Measurements from ENCODE around the gene BAD.

The BAD gene

GRCh38 chr11:64244107-64244506 is 40.4 kb downstream of the BAD start:
- no peak for DNase-seq (ENCODE audit: low read depth)
- no peak overlapping the region for H3K4me3 ChIP-seq (ENCODE audit: low read length)
- TF ChIP-seq CTCF (conservative IDR thresholded peaks at IDR 0.05; ENCODE audit: low read depth, low read length), result no peak

GRCh38 chr11:64243236-64243854 is 41.1 kb downstream of the BAD start:
- H3K4me3 ChIP-seq (ENCODE audit: low read length), result no peak overlapping the region
- DNase-seq (ENCODE audit: low read depth), result no peak
- TF ChIP-seq CTCF (conservative IDR thresholded peaks at IDR 0.05; ENCODE audit: low read depth, low read length), result no peak

GRCh38 chr11:64241491-64242374 is 42.7 kb downstream of the BAD start:
- TF ChIP-seq CTCF (conservative IDR thresholded peaks at IDR 0.05; ENCODE audit: low read depth, low read length), result no peak
- peak overlapping the region; percentile 82 for H3K4me3 ChIP-seq (ENCODE audit: low read length)
- DNase-seq (ENCODE audit: low read depth), result peak; percentile 92

- no peak for TF ChIP-seq CTCF (conservative IDR thresholded peaks at IDR 0.05; ENCODE audit: low read depth, low read length)
- no peak for DNase-seq (ENCODE audit: low read depth)
- H3K4me3 ChIP-seq (ENCODE audit: low read length), result peak overlapping the region; percentile 82
Observed at GRCh38 chr11:64241241-64241490, 43.3 kb downstream of the BAD start.

GRCh38 chr11:64240435-64241240 is 43.8 kb downstream of the BAD start, which contains the start of gene FKBP2:
TSS of gene FKBP2 (plus strand) at chr11:64241095. CDS start at chr11:64242388, 1,293 bp downstream.
- DNase-seq (ENCODE audit: low read depth), result peak; percentile 85
- TF ChIP-seq CTCF (conservative IDR thresholded peaks at IDR 0.05; ENCODE audit: low read depth, low read length), result no peak
- peak within 1 kb of the TSS; percentile 82 for H3K4me3 ChIP-seq (ENCODE audit: low read length)

GRCh38 chr11:64239662-64240434 is 44.6 kb downstream of the BAD start:
- no peak for DNase-seq (ENCODE audit: low read depth)
- peak overlapping the region; percentile 65 for H3K4me3 ChIP-seq (ENCODE audit: low read length)
- TF ChIP-seq CTCF (conservative IDR thresholded peaks at IDR 0.05; ENCODE audit: low read depth, low read length), result no peak

Measured in retinal pigment epithelial cell (primary cell).